Umbilical cord (tissue), 2 donors: Measurements from ENCODE around the gene WNT3. TPM values are rescaled to one million over a fixed set of nuclear protein-coding genes. Genes with fewer than 3 reads are reported as not detected.
"Not testable (repeated sequence)": the region's sequence is repeated elsewhere in the genome, so short reads cannot be mapped to it uniquely, and the experiment has no call there.

Source experiments
- DNase-seq: peaks from one replicate; pipeline ENCODE4 v3.0.0-alpha.2; 2015; ENCODE audit warnings: low spot score
- total RNA-seq: library from RNA; depleted of rRNA; stranded (reverse); fragments of >200 nt; gene quantifications from one replicate; pipeline ENCODE4 v1.2.3, GENCODE V29; 2014; ENCODE audit warnings: low replicate concordance; ENCODE audit not compliant: insufficient read depth

WNT3 gene
- total RNA-seq, 1 donor from 2014 or later: 11.6 TPM

DNA sequence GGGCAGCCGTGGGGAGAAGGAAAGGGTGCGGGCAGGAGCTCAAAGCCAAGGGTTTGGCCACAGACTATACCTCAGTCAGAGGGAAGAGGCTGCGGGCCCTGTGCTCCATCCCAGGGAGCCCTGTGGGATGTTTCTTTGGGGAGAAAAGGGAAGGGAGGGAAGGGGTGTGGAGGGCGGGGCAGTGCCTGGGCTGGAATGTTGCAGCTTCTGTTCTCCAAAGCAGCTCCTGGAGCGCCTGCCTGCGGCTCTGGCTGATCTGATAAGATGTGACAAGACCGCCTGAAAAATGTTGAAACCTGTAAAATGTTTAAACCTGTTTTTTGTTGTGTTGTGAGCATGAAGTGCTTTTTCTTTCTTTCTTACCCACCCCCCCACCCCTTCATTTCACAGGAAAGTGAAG lies 32.8 kb downstream of the WNT3 start:
- DNase-seq: peak; percentile 64

DNA sequence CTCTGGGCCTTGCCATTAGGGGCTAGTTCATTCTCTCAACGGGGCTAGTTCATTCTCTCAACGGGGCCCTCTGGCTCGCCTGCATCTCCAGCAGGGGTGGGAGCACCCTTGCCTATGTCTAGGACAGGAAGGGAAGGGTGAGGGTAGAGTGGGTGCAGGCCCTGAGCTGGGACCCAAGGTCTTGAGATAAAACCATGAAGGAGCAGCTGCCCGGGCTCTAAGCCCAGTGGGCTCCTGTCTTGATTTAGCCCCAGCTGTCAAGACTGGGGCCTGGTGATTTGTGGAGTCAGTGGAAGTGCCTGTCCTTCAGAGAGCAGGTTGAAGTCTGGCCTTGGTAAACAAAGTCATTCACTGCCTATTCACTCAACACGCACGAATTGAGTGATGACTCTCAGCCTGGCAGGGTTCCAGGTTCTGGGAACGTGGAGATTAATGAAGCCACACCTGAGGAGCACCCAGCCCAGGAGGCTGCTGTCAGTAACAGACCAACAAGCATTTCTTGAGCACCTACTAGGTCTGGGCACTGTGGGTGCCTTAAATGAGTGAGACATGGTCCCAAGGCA lies 35.4 kb downstream of the WNT3 start:
- DNase-seq: peak; percentile 25

DNA sequence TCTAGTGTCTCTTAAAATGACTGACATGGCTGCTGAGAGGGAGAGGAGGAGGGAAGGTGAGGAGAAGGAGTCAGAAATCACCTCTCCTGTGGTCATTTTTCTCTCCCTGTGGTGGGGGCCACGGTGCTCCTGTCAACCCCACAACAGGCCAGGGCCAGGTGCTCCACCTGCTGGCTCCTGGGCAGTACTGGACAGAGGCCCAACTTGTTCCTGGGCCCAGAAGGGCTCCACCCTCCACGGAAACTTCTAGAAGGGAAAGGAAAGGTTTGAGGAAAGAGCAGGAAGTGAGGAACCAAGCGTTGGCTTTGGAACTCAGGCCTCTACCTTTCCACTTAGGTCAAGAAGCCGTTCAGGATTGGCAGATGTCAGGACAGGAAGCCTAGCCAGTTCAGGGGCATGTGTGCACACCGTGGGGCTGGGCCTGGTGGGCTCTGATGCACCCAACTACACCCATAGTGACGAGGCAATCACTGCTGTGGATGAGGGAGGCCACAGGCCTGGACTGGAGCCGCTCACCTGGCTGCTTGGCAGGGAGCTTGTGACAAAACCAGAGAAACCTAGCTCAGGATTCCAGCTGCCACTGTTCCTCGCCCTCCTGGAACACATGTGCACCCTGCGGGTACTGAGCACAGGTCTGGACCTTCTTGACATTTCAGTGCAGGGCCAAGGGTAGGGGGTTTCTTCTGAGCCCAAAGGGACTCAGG lies 36.1 kb downstream of the WNT3 start:
- DNase-seq: no peak

DNA sequence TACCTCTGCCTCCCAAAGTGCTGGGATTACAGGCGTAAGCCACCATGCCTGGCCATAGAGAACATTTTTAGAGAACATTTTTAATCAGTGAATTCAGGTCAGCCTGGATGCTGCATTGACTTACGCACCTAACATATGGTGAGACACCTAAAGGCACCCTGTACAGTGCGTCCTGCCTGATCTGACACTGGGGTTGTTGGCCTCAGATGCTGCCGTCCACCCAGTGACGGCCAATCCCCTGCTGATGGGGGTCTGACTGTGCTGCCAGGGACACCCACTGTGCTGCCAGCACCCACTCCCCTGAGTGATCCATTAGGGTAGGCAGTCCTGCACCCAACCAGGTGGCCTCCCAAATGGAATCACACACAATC lies 38.5 kb downstream of the WNT3 start:
- no peak for DNase-seq

GRCh38 chr17:46777943-46778915 lies 40.3 kb downstream of the WNT3 start:
- no peak for DNase-seq

- no peak for DNase-seq
Measured at GRCh38 chr17:46776298-46777005, 42.0 kb downstream of the WNT3 start.

GRCh38 chr17:46774108-46774737 lies 44.3 kb downstream of the WNT3 start:
- peak; percentile 11 for DNase-seq

DNA sequence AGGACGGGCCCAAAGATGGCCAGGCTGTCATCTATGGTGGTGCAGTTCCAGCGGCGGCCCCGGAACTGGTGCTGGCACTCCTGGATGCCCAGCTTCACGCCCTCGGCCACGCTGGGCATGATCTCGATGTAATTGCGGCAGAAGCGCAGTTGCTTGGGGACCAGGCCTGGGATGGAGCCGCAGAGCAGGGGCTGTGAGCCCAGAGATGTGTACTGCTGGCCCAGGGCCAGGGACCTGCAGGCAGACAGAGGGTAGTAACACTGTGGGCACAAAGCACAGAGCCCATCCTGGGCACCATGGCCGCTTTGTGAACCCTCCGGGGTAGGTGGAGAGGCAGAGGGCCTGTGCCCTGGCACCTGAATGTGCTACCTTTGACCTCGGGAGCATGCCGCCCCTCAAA lies 44.8 kb downstream of the WNT3 start:
- no peak for DNase-seq

GRCh38 chr17:46773221-46773605 lies 45.3 kb downstream of the WNT3 start:
- no peak for DNase-seq

GRCh38 chr17:46772475-46773220 lies 45.8 kb downstream of the WNT3 start:
- DNase-seq: no peak

- DNase-seq: peak; percentile 23
Measured at GRCh38 chr17:46771561-46772474, 46.7 kb downstream of the WNT3 start.

DNA sequence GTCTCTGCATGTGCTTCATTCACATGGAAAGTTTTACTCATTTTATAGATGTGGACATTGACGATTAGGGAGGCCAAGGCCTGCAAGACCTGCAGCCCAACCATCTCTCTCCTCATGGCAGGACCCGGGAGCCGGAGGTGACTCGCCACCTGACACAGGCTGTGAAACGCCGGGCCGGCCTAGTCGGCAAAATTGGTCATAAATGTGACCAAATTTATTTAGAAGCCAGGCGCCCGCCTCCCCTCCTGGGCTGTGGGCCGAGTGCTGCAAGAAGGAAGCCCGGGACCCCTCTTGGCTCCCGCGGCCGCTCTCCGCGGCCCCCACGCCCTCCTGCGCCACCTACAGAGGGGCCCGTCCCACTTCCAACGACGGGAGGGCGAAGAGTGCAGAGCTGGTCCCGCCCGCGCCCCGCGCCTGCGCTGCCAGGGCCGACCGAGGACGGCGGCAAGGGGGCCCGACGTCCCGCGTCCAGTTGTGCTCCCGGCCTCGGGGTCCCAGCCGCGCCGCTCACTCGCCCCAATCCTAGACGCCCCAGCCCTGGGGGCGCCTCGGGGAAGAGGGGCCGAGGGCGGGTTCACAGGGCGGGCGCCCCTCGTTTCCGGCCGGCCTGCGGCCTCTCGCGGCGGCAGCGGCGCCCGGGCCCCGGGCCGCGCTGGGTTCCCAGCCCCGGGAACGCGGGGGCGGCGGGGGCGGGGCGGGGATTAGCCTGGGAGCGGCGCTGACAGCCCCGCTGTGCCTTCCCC lies 47.5 kb downstream of the WNT3 start:
- peak; percentile 54 for DNase-seq

DNA sequence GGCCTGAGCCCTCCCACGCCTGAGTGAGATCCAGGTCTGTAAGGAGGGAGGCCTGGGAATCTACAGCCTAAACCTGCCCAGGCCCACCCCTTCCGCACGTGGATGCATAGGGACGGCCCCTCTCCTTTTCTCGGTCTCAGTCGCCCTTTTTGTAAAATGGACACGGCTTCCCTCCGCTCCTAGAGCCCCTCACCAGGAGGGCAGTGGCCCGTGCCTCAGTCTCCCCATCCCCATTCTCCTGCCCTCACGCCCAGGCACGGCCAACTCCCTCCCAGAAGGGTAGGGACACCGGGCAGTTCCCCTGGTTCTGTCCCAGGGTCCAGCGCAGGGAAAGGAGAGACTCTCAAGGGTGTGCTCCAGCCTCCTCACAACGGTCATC lies 48.1 kb downstream of the WNT3 start:
- no peak for DNase-seq

GRCh38 chr17:46769531-46770438 lies 48.7 kb downstream of the WNT3 start:
- DNase-seq: peak; percentile 27

GRCh38 chr17:46768896-46769295 lies 49.6 kb downstream of the WNT3 start:
- not testable (repeated sequence) for DNase-seq

GRCh38 chr17:46768540-46768870 lies 50.0 kb downstream of the WNT3 start:
- DNase-seq: no peak

- DNase-seq: no peak
Measured at GRCh38 chr17:46766493-46767491, 51.7 kb downstream of the WNT3 start.
